Liver (tissue), 10 donors: ENCODE results near the gene ZNF205. TPM values are rescaled to one million over a fixed set of nuclear protein-coding genes. Genes with fewer than 3 reads are reported as not detected.
"Not testable (repeated sequence)": the region's sequence is repeated elsewhere in the genome, so short reads cannot be mapped to it uniquely, and the experiment has no call there.

Experiments
- DNase-seq: peaks from one replicate; pipeline ENCODE4 v3.0.0-alpha.2; 2017; ENCODE audit warnings: low spot score
- H3K27ac ChIP-seq, 2 donors: one replicate each; pipeline ENCODE4 v1.7.0; 2013; ENCODE audit warnings: inconsistent platforms in 2 of 2, low read length in 2 of 2, control low read depth in 1 of 2, low read depth in 1 of 2, mild to moderate bottlenecking in 1 of 2
- H3K27me3 ChIP-seq, 4 donors: one replicate each; pipeline versions ENCODE4 v1.6.1 to v1.7.0; 2013; ENCODE audit warnings: low read length in 3 of 4, inconsistent platforms in 1 of 4, mild to moderate bottlenecking in 1 of 4, moderate library complexity in 1 of 4; ENCODE audit not compliant: control insufficient read depth in 4 of 4, insufficient read depth in 4 of 4
- H3K36me3 ChIP-seq, 4 donors: one replicate each; pipeline versions ENCODE4 v1.6.1 to v1.7.0; 2013; ENCODE audit warnings: low read length in 3 of 4, mild to moderate bottlenecking in 3 of 4, low read depth in 1 of 4, moderate library complexity in 1 of 4; ENCODE audit not compliant: control insufficient read depth in 4 of 4, insufficient read depth in 3 of 4
- H3K4me1 ChIP-seq, 4 donors: one replicate each; pipeline versions ENCODE4 v1.6.1 to v1.7.0; 2013; ENCODE audit warnings: low read length in 3 of 4, mild to moderate bottlenecking in 3 of 4, moderate library complexity in 1 of 4; ENCODE audit not compliant: control insufficient read depth in 4 of 4, insufficient read depth in 4 of 4
- H3K4me3 ChIP-seq, 3 donors: one replicate each; pipeline versions ENCODE4 v1.6.1 to v1.7.0; 2013; ENCODE audit warnings: low read length in 3 of 3, control low read depth in 1 of 3, low read depth in 1 of 3, mild to moderate bottlenecking in 1 of 3
- H3K9ac ChIP-seq, 2 donors: one replicate each; pipeline ENCODE4 v1.7.0; 2013; ENCODE audit warnings: low read length in 2 of 2, mild to moderate bottlenecking in 2 of 2, moderate library complexity in 2 of 2, control low read depth in 1 of 2, low read depth in 1 of 2
- H3K9me3 ChIP-seq, 4 donors: one replicate each; pipeline versions ENCODE4 v1.6.1 to v1.7.0; 2013; ENCODE audit warnings: low read length in 3 of 4; ENCODE audit not compliant: control insufficient read depth in 4 of 4
- EGR1 ChIP-seq, 2 donors: IDR thresholded peaks; 2 replicates each; pipeline ENCODE4 v1.6.1; 2016 to 2018; ENCODE audit warnings: antibody characterized with exemption in 2 of 2, low read depth in 2 of 2
- YY1 ChIP-seq: IDR thresholded peaks from 2 replicates; pipeline ENCODE4 v1.6.1; 2016; ENCODE audit warnings: antibody characterized with exemption, mild to moderate bottlenecking
- ZBTB33 ChIP-seq: IDR thresholded peaks from 2 replicates; pipeline ENCODE4 v1.6.1; 2016; ENCODE audit warnings: antibody characterized with exemption
- WGBS: extraction: QIAGEN DNeasy Blood & Tissue Kit; methylation state at CpG from one replicate; pipeline ENCODE4 v1.1.7; 2013; 5-methylcytosine and 5-hydroxymethylcytosine counted together
- polyA plus RNA-seq, 2 donors: library from polyadenylated mRNA; stranded (reverse) in 1 of 2; unstranded in 1 of 2; fragments of 200-250 nt in 1 of 2; fragments of >200 nt in 1 of 2; fragmentation: Nextera tagmentation in 1 of 2; extraction: Ambion mirVana in 1 of 2; gene quantifications; one replicate each; pipeline versions ENCODE4 v1.2.1 to v1.2.3, GENCODE V29; 2013 to 2015
- small RNA-seq: library from RNA; depleted of rRNA; stranded (forward); fragments of <200 nt; gene quantifications from one replicate; pipeline ENCODE3, GENCODE V24; 2014
- total RNA-seq, 2 donors: library from RNA; depleted of rRNA; stranded (reverse); fragments of >200 nt; gene quantifications; one replicate each; pipeline ENCODE4 v1.2.3, GENCODE V29; 2014
- donor health status: healthy.
- donor health status: healthy.
- donor health status: healthy.
- donor health status: healthy.
- donor health status: healthy.

The ZNF205 gene
- total and polyA plus RNA-seq, 4 donors, result 2.0 to 6.9 (median 5.0) TPM

GRCh38 chr16:3166505-3166886 lies 54.1 kb downstream of the ZNF205 start (continued):
- TF ChIP-seq ZBTB33, result no peak
- TF ChIP-seq YY1, result no peak
- TF ChIP-seq EGR1 (IDR thresholded peaks at IDR 0.05; ENCODE audit: low read depth in 2 of 2), result no peak

GRCh38 chr16:3168729-3169128 lies 56.3 kb downstream of the ZNF205 start:
- DNase-seq, H3K27ac ChIP-seq, H3K36me3 ChIP-seq, H3K9ac ChIP-seq, H3K9me3 ChIP-seq, H3K4me3 ChIP-seq: not testable (repeated sequence)
- 85% methylated on average over 7 of the region's 7 CpGs for WGBS
- H3K4me1 ChIP-seq, result peaks cover 0 to 14% (median 1%) of the 10 kb centered on the region in 4 donors
- peaks cover 0 to 19% (median 8%) of the 10 kb centered on the region in 4 donors for H3K27me3 ChIP-seq

Small RNA genes within 50 kb of the gene (small RNA-seq; reads per million reads assigned to genes)
- gene RNU1-22P, result not detected

Other genes with a start within 250 kb of the ZNF205 start
- gene FLYWCH2, start 229.4 kb upstream of the ZNF205 start, total RNA-seq, result 10 to 100 TPM in 1 of 2 donors, 1 to 10 TPM in 1; 7.1 to 21.0 TPM
- 10 to 100 TPM in 1 of 2 donors, 1 to 10 TPM in 1; 4.9 to 10.2 TPM for gene FLYWCH2, start 229.4 kb upstream of the ZNF205 start, polyA plus RNA-seq
- gene FLYWCH1, start 200.7 kb upstream of the ZNF205 start, total RNA-seq, result 10 to 100 TPM in 1 of 2 donors, 1 to 10 TPM in 1; 6.2 to 12.2 TPM
- 1 to 10 TPM; 3.9 to 9.5 TPM for gene FLYWCH1, start 200.7 kb upstream of the ZNF205 start, polyA plus RNA-seq
- gene KREMEN2, start 148.3 kb upstream of the ZNF205 start, total RNA-seq, result not detected
- not detected for gene KREMEN2, start 148.3 kb upstream of the ZNF205 start, polyA plus RNA-seq
- 1 to 10 TPM in 1 of 2 donors, under 1 TPM in 1; 0.92 to 9.9 TPM for gene PAQR4, start 143.2 kb upstream of the ZNF205 start, total RNA-seq
- gene PAQR4, start 143.2 kb upstream of the ZNF205 start, polyA plus RNA-seq, result 1 to 10 TPM in 1 of 2 donors, under 1 TPM in 1; 0.63 to 3.0 TPM
- 10 to 100 TPM in 1 of 2 donors, under 1 TPM in 1; 0.50 to 15.8 TPM for gene PKMYT1, start 132.1 kb upstream of the ZNF205 start, total RNA-seq
- 1 to 10 TPM; 1.7 to 3.4 TPM for gene PKMYT1, start 132.1 kb upstream of the ZNF205 start, polyA plus RNA-seq
- gene CLDN9, start 99.7 kb upstream of the ZNF205 start, total RNA-seq, result under 1 TPM; 0.05 to 0.25 TPM
- under 1 TPM; 0.25 to 0.32 TPM for gene CLDN9, start 99.7 kb upstream of the ZNF205 start, polyA plus RNA-seq
- gene CLDN6, start 94.4 kb upstream of the ZNF205 start, total RNA-seq, result under 1 TPM in 1 of 2 donors, not detected in 1; 0.75 TPM
- not detected for gene CLDN6, start 94.4 kb upstream of the ZNF205 start, polyA plus RNA-seq
- gene TNFRSF12A, start 92.2 kb upstream of the ZNF205 start, total RNA-seq, result 1 to 10 TPM; 7.9 to 8.8 TPM
- 10 to 100 TPM in 1 of 2 donors, 1 to 10 TPM in 1; 9.4 to 35.5 TPM for gene TNFRSF12A, start 92.2 kb upstream of the ZNF205 start, polyA plus RNA-seq
- 1 to 10 TPM; 1.4 to 2.2 TPM for gene HCFC1R1, start 88.6 kb upstream of the ZNF205 start, total RNA-seq
- gene HCFC1R1, start 88.6 kb upstream of the ZNF205 start, polyA plus RNA-seq, result 10 to 100 TPM; 16.3 to 17.6 TPM
- gene THOC6, start 88.6 kb upstream of the ZNF205 start, total RNA-seq, result 10 to 100 TPM; 12.6 to 14.8 TPM
- gene THOC6, start 88.6 kb upstream of the ZNF205 start, polyA plus RNA-seq, result 10 to 100 TPM; 10.8 TPM
- under 1 TPM in 1 of 2 donors, not detected in 1; 0.59 TPM for gene BICDL2, start 75.6 kb upstream of the ZNF205 start, total RNA-seq
- gene BICDL2, start 75.6 kb upstream of the ZNF205 start, polyA plus RNA-seq, result under 1 TPM; 0.15 to 0.33 TPM
- gene MMP25, start 66.0 kb upstream of the ZNF205 start, total RNA-seq, result 1 to 10 TPM in 1 of 2 donors, under 1 TPM in 1; 0.47 to 2.7 TPM
- gene MMP25, start 66.0 kb upstream of the ZNF205 start, polyA plus RNA-seq, result 1 to 10 TPM in 1 of 2 donors, under 1 TPM in 1; 0.57 to 1.3 TPM
- gene IL32, start 46.9 kb upstream of the ZNF205 start, total RNA-seq, result 100 to 1,000 TPM in 1 of 2 donors, 1 to 10 TPM in 1; 8.6 to 328 TPM
- 100 to 1,000 TPM in 1 of 2 donors, 10 to 100 TPM in 1; 93.4 to 300 TPM for gene IL32, start 46.9 kb upstream of the ZNF205 start, polyA plus RNA-seq
- gene ZSCAN10, start 13.3 kb upstream of the ZNF205 start, total RNA-seq, result not detected
- gene ZSCAN10, start 13.3 kb upstream of the ZNF205 start, polyA plus RNA-seq, result not detected
- gene ZNF213, start 22.4 kb downstream of the ZNF205 start, total RNA-seq, result 1 to 10 TPM; 1.9 to 4.5 TPM
- 1 to 10 TPM in 1 of 2 donors, under 1 TPM in 1; 0.56 to 1.6 TPM for gene ZNF213, start 22.4 kb downstream of the ZNF205 start, polyA plus RNA-seq
- not detected for gene OR1F1, start 75.6 kb downstream of the ZNF205 start, total RNA-seq
- gene OR1F1, start 75.6 kb downstream of the ZNF205 start, polyA plus RNA-seq, result not detected
- 1 to 10 TPM; 4.5 to 5.3 TPM for gene ZNF200, start 122.6 kb downstream of the ZNF205 start, total RNA-seq
- 1 to 10 TPM; 1.8 to 2.3 TPM for gene ZNF200, start 122.6 kb downstream of the ZNF205 start, polyA plus RNA-seq
- 1 to 10 TPM; 1.2 to 3.3 TPM for gene MEFV, start 144.0 kb downstream of the ZNF205 start, total RNA-seq
- under 1 TPM; 0.33 to 0.36 TPM for gene MEFV, start 144.0 kb downstream of the ZNF205 start, polyA plus RNA-seq
- gene ZNF263, start 170.9 kb downstream of the ZNF205 start, total RNA-seq, result 10 to 100 TPM; 17.2 to 27.3 TPM
- gene ZNF263, start 170.9 kb downstream of the ZNF205 start, polyA plus RNA-seq, result 1 to 10 TPM; 6.3 to 9.4 TPM
- 1 to 10 TPM; 1.8 to 2.6 TPM for gene TIGD7, start 192.8 kb downstream of the ZNF205 start, total RNA-seq
- under 1 TPM; 0.58 to 0.71 TPM for gene TIGD7, start 192.8 kb downstream of the ZNF205 start, polyA plus RNA-seq
- 10 to 100 TPM; 11.0 to 17.2 TPM for gene ZNF75A, start 192.9 kb downstream of the ZNF205 start, total RNA-seq
- 1 to 10 TPM; 4.9 to 8.6 TPM for gene ZNF75A, start 192.9 kb downstream of the ZNF205 start, polyA plus RNA-seq
- gene OR2C1, start 243.3 kb downstream of the ZNF205 start, total RNA-seq, result under 1 TPM; 0.08 to 0.19 TPM
- not detected for gene OR2C1, start 243.3 kb downstream of the ZNF205 start, polyA plus RNA-seq